ENCODE results near the gene PPP4R2.
"Not testable (repeated sequence)": the region's sequence is repeated elsewhere in the genome, so short reads cannot be mapped to it uniquely, and the experiment has no call there.

Gene PPP4R2

DNA sequence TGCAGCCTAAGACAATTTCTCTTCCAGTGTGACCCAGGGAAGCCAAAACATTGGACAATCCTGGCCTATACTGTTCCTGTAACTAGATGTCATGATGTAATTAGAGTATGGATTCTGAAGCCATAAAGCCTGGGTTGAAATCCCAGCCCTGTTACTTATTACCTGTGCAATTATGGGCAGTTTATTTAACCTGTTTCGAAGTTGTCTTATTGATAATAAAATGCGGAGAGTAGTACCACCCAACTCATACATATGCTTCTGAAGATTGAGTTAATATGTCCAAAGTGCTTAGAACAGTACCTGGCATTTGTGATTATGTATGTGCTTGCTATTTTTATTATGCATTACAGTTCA, 30.1 kb downstream of the PPP4R2 start:
- DNase-seq, result no peak

DNA sequence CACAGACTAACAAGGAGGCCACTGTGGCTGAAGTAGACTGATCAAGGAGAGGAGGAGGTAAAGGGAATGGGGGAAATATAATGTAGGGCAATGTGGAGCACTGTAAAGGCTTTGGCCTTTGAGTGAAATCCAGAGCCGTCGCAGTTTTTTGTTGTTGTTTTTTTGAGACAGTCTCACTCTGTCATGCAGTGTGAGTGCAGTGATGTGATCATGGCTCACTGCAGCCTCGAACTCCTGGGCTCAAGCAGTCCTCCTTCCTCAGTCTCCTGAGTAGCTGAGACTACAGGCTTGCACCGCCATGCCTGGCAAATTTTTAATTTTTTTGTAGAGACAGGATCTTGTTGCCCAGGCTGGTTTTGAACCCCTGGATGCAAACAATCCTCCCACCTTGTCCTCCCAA, 32.2 kb downstream of the PPP4R2 start:
- no peak for DNase-seq

DNA sequence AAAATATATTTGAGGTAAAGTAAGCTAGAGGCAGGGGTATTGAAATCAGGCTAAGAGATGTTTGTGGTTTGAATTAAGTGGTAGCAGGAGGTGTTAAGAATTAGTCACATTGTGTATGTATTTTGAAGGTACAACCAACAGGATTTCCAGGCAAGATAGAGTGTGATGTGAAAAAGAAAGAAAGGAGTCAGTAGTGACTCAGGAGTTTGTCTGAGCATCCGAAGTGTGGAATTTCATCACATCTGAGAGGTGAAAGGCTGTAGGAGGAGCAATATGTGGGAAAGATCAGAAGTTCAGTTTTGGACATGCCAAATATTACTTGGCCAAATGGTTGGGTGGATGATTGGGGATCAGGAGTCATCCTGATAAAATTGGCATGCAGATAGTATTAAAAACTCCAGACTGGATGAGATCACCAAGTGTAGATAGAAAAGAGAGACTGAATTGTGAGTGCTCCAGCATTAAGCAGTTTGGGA, 32.7 kb downstream of the PPP4R2 start:
- DNase-seq, result no peak

DNA sequence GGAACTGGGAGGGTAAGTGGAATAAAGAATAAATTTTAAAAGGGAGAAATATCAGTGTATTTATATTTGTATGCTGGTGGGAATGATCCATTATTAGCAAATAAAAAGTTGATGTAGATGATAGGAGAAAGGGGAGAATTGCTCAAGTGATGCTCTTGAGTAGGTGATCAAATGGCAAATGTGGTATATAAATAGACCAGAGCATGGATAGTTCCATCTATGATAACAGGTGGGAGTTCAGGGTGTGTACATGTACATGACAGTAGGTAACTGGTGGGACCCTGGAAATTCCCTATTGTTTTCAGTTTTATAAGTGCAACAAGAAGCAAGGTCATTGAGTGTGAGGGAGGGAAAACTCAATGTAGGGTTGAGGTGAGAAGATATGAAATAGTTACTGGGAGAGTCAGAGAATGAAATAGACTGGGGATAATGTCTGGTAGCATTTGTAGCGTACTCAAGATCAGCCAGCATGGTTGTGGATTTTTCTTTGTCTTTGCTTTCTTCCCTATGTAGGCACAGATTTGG, 33.5 kb downstream of the PPP4R2 start:
- no peak for DNase-seq

DNA sequence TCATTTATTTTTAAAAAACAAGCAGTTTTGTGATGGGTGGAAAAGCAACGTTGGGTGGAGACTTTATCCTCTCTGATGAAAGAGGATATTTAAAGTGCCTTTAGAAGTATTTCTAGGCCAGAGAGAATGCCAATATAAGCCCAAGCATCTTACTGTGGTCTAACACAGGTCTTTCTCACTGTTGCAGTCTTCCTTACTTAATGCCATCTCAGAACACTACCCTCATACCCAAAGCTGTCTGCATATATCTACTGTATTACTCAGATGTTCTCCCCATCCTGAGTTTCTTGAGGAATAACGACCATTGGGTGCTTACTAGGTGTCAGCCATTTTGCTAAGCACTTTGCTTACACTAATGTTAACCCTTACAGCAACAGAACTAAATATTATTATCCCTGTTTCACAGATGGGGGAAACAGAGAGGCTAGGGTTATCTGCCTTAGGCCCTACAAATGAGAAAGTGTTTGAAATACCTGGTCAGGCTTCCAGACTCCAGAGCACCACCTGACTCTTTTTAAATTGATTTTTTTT, 35.0 kb downstream of the PPP4R2 start:
- no peak for DNase-seq

DNA sequence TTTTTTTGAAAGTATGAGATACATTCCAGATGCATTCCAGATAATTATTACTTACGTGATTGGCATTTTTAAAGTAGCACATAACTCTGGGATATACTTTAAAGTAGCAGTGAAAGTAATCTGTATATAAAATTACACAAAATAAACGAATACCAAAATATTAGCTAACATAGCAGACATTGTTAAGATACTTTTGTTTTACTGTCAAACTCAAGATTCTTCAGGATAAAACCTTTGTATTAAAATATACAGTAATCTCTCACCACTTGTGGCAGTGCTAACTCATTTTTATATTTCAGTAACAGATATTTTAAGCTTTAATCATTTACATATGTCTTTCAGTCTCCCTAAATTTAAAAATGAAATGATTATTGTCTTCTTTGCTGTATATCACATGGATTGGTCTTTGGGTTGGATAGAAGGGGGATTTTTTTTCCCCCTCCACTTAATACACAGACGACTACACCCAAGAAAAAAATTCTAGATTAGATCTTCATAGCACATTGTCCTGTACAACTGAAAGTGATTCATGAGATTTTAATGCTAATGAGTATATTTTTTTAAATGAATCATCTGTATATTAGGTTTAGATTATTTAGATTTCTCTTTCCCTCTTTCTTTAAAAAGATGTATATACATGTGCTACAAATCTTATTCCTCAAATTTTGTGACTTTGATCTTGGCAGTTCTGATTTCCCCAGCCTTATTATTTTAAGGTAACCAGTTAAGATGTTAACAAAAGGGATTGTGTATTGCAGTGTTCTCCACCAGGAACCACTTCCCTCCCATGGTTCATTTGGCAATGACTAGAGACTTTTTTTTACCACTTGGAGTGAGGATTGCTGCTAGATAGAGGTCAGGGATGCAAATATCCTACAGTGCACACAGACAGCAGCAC, 40.3 kb downstream of the PPP4R2 start:
- DNase-seq, result no peak

DNA sequence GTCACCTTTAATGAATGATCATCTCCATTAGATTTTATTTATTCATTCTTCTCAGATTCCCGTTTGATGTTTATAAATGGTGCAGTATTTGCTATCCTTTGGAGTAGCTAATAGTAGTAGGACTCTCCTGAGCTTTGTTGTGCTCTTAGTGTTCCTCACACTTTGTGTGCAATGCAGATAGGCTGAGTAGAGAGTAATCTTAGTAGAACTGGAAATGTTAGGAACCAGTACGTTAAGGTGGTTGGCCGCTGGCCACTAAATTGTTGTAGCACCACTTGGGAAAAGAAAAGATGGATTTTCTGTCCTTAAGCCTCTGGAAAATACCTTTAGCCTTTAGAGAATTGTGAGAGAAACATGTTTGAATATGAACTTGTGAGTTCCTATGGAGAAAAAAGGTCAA, 44.9 kb downstream of the PPP4R2 start:
- no peak for DNase-seq

DNA sequence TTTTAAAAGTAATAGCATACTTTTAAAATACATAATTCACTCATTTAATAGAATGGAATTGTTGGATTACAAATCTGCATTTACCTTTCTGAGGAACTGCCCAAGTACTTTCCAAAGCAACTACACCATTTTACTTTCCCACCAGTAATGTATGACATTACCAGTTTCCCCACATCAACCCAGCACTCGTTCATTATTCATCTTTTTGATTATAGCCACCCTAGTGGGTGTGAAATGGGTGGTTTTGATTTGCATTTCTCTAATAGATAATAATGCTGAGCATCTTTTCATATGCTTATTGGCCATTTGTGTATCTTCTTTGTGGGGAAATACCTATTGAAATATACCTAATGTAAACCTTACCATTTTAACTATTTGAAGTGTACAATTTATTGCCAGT, 46.8 kb downstream of the PPP4R2 start:
- DNase-seq, result no peak

DNA sequence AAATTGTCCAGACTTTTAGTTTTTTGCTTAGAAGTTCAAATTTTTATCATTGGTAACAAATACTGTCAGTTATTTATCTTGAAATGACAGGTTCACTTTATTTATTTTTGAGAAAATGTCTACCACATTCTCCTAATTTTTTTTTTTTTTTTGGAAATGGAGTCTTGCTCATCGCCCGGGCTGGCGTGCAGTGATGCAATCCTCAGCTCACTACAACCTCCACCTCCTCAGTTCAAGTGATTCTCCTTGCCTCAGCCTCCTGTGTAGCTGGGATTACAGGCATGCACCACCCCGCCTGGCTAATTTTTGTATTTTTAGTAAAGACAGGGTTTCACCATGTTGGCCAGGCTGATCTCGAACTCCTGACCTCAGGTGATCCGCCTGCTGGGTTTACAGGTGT, 48.8 kb downstream of the PPP4R2 start:
- DNase-seq, result no peak

DNA sequence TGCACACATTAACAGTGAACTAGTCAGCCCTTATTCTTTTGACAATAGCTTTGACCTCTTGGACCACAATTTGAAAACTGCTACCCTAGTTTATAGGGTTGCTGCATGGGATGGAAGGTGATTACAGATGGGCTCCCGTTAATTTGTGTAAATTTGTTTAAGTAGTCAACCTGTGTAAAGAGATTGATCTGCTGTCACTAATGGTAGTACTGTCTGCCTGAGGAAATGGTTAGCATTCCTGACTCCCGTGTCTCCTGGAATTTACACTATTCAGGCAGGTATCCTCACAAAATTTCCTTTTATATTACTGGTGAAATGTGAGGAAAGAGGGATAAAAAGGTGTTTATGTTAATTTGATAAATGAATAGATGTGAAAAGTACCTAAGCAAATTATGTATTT, 49.6 kb downstream of the PPP4R2 start:
- no peak for DNase-seq

DNA sequence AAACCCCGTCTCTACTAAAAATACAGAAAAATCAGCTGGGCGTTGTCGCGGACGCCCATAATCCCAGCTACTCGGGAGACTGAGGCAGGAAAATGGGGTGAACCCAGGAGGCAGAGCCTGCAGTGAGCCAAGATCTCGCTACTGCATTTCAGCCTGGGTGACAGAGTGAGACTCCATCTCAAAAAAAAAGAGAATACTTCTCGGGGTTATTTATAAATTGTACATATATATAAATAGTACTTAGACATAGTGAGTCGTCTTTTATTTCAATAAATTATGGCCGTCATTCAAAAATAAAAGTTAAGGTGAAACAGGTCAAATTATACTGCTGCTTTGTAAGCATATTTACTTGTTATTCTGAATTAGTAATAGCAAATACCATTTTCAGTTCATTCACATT, 52.7 kb downstream of the PPP4R2 start:
- DNase-seq, result no peak

DNA sequence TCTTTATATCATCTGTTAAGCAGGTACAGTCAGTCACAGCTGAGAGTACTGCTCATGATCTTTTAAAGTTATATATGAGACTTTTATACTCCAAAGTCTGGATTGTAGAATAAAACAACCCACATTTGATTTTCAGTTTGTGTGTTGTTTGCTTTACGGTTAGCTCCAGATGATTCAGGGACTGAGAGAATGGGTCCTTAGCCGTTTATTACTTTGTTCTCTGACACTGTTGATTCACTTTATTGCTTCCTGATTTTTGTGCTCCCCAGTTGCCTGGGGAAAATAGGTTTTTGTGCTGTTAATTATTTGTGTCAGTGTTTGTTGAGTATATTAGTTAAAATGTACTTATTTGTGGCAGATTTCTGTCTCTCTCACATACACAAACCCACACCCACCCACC, 56.2 kb downstream of the PPP4R2 start:
- DNase-seq, result no peak

DNA sequence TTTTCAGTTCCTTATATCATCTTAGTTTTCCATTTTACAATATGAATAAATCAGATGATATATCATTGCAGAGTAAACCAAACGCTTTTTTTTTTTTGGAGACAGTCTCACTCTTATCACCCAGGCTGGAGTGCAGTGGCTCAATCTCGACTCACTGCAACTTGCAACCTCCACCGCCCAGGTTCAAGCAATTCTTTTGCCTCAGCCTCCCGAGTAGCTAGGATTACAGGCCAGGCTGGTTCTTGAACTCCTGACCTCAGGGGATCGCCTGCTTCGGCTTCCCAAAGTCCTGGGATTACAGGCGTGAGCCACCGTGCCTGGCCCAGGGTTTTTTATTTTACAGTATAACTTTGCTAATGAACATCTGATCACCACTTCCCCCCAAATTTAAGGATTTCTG, 59.0 kb downstream of the PPP4R2 start:
- DNase-seq, result no peak

DNA sequence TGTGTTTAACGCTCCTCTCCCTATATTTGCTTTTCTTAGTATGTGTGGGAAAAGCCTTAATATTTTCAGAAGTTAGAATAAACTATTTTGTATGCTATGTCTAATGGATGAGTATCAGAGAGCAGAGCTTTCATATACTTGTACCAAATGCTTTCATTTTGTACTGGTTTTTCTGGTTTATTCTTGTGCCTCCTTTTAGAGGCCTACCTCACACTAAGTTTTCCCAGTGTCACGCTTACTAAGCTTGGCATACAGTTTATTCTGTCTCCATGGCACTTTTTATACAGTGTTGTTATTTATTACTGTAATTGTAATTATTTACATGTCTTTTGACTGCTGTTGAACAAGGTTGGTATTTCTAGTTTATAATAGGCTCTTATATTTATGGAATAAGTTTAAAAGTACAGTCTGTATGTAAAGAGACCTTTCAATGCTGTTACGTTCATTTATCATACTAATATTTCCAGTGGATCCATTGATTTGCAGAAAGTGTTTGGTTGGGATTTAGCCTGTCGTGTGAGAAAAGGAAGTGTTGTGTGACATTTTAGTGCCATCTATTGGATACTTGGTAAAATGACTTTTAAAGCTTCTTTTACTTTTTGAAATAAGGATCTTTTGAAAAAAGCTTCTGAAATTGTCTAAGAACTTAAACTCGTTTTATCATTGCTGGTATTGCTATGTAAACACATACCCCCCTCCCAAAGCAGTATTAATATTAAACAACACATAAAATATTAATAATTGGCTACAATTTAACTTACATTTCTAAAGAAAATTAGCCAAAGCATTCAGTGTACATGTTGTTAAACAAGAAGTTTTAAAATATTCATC, 59.6 kb downstream of the PPP4R2 start:
- DNase-seq, result no peak

DNA sequence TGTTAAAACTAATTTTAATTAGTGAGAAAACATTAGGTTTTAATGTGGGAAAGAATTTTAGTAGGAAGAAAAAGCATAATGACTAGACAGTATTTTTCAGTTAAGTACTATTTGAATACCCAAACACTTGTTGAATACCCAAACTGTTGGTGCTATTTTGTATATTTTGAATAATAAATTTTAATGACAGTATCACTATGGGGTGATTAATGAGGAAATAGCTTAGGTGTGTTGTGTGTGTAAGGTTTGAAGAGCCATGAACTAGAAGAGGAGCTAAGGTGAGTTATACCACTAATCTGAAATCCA, 60.2 kb downstream of the PPP4R2 start:
- no peak for DNase-seq

DNA sequence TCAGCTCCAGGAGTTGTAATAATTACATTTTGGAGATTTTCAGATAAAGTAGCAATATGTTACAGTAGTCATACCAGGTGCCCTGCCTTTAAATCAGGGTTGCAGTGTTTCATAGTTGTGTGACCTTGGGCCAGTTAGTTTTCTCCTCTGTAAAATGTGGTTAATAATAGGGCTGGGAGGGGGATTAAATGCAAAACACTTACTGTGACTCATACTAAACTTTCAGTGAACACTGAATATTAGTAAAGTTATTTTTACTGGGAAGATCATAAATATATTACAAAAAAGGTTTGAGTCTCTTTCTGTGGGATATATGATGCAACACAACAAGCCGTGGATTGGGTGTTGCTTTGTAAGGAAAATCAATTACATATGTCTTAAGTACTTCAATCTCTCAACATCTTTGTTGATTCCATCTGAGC, 63.7 kb downstream of the PPP4R2 start:
- no peak for DNase-seq

DNA sequence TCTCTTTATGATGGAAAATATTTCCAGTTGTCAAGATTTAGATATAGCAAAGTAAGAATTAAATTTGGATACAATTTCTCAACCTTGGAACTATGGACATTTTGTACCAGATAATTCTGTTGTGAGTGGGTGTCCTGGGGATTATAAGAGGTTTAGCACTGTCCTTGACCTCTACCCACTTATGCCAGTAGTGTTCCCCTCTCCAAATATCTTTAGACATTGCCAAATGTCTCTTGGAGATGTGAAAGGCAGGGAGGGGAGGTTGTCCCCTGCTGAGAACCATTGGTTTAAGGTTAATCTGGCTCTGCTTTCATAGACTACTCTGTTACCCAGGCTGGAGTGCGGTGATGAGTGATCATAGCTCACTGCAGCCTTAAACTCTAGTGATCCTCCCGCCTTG, 64.8 kb downstream of the PPP4R2 start, which contains the start of gene EBLN2:
EBLN2 (plus strand) TSS at position 244 of the 400 bp plus-strand sequence. CDS start 423 bp downstream, outside the sequence.
- DNase-seq, result no peak

DNA sequence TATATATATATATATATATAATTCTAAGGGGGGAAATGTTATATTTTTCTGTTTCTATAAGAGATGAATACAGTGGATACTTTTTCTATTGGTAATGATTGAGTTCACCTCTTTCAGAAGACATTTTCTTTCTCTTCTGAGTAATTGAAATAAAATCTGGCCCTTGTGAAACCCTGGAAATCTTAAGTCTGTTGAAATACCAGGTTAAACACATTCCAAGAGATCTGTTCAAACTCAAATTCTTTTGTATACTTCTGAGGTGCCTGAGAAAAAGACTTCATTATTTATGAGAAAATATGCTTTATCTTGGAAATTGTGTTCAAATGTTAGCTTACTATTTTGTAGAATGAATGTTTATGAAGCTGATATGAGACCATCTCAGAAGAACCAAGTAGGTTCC, 69.6 kb downstream of the PPP4R2 start:
- DNase-seq, result not testable (repeated sequence)

DNA sequence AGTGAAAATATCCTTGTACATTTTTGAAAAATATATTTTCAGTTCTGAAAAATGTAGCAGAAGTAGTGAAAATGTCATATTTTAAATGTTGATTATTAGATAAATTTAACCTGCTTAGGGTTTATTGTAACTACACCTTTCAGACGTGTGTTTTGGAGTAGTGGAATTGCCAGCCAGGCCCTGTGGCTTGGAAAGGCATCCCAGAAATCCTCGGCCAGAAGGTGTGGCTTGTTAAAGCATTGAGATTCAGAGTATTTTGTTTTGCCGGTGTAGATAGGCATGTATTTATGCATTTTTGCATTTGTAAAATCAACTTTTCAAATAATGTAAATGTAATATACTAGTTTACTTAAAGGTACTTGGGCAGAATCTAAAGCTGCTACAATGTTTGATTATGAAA, 71.8 kb downstream of the PPP4R2 start:
- DNase-seq, result no peak

DNA sequence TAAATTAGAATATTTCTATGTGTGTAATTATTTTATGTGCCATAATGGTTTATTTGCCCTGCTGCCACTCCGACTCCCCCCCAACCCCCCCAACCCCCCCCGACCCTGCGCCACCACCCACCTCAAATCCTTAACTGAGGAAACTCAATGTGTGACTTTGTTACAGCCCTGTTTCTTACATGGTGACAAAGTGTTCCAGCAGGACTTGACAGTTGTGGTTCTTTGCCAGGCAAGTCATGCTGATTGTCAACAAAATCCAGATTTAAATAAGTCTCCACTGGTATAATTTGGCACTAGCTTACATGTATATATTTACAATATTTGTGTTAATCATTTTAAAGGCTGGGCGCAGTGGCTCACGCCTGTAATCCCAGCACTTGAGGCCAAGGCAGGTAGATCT, 72.6 kb downstream of the PPP4R2 start:
- DNase-seq, result no peak

DNA sequence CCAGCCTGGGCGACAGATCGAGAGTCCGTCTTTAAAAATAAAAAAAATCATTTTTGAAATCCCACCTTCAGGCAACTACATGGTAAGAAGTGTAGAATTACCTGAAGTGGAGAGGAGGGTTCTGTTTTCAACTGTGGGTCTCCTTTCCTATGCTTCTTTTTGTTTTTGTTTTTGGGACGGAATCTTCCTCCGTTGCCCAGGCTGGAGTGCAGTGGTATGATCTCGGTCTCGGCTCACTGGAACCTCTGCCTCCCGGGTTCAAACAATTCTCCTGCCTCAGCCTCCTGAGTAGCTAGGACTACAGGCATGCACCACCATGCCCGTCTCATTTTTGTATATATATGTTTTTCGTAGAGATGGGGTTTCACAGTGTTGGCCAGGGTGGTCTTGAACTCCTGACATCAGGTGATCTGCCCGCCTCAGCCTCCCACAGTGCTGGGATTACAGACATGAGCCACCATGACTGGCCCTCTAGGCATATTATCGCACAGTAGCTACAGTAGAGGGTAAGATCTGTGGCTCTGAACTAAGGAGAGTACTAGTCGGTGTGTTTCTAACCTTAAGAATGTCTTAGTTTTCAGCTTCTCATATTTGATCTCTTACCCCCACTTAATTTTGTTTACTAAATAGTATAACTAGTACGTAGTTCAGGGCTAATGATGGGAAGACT, 73.3 kb downstream of the PPP4R2 start:
- DNase-seq, result no peak

DNA sequence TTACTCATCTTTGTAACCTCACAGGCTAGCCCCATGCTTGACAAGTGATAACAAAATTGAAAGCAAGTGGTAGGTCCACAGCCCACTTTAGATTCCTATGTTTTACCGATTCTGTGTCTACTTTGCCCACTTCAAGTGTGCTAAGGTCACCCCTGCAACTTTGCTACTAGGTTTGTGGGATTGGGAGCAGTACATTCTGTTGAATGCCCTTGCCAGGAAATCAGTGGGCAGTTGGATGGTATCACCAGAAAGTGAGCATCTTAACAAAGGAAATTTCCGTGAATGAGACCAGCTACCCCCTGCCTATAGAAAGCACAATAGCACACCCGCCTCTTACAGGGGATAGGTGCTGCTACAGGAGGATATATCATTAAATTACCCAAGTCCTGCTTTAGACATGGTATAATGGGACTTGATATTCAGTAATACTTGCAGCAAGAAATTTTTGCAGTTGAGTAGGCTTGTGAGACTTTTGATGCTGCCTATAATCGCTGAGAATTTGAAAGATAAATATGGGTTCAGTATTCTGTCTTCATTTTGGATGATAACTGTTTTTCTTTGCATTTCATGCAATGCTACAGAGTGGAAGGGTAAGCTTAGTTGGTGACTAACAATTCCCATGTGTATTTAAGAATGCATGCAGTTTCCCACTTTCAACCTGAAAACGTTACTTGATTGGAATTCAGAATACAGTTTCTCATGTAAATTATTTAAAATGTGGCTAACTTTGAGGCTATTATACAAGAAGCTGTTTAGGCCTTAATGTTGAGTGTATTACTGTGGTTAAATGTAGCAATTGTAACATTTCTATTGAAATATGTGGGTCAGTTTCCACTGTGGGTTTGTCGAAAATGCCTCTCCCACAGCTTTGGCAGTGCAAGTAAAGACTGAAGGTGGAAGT, 74.3 kb downstream of the PPP4R2 start:
- no peak for DNase-seq

Measured in T1000 (cell line).